SK-MEL-5 (cell line): ENCODE measurements around the gene GPC6. TPM values are rescaled to one million over a fixed set of nuclear protein-coding genes. Genes with fewer than 3 reads are reported as not detected.

Experiments used
- DNase-seq: peaks from one replicate; pipeline ENCODE4 v3.0.0-alpha.2; 2016; ENCODE audit warnings: low read depth, low spot score
- in situ Hi-C: cut with HindIII; loops from 2 replicates; pipeline ENCODE4 v1.10.0; 2016; ENCODE audit warnings: low sequenced_read_pairs, high pct_unique_total_duplicates, low pct_unique_long_range_greater_than_20kb
- total RNA-seq: library from RNA; depleted of rRNA; stranded (reverse); fragments of >200 nt; shearing (Covaris generic); gene quantifications from 2 replicates; pipeline ENCODE4 v1.2.3, GENCODE V29; 2014

Gene GPC6
- total RNA-seq, 1 experiment from 2014 or later, result 6.6 TPM

GRCh38 chr13:94050039-94050438 lies 823.4 kb downstream of the GPC6 start:
- in situ Hi-C loops, result no loop called here

GRCh38 chr13:94050686-94051085 lies 824.1 kb downstream of the GPC6 start:
- in situ Hi-C loops, result no loop called here
- DNase-seq, result no peak

More at GRCh38 chr13:94050039-94050438, 823.4 kb downstream of the GPC6 start:
- DNase-seq, result no peak

- no peak for DNase-seq
- in situ Hi-C loops, result no loop called here
Measured at GRCh38 chr13:94053986-94054593, 827.5 kb downstream of the GPC6 start.

GRCh38 chr13:94056362-94056990 lies 829.9 kb downstream of the GPC6 start:
- no peak for DNase-seq
- in situ Hi-C loops, result no loop called here

GRCh38 chr13:94057618-94058186 lies 831.1 kb downstream of the GPC6 start:
- DNase-seq, result no peak
- in situ Hi-C loops, result no loop called here

- in situ Hi-C loops, result no loop called here
- DNase-seq, result no peak
Measured at GRCh38 chr13:94058821-94059360, 832.3 kb downstream of the GPC6 start.

- DNase-seq, result no peak
- in situ Hi-C loops, result no loop called here
Measured at GRCh38 chr13:94061301-94061700, 834.7 kb downstream of the GPC6 start.

GRCh38 chr13:94063096-94063495 lies 836.5 kb downstream of the GPC6 start:
- DNase-seq, result no peak
- in situ Hi-C loops, result no loop called here

GRCh38 chr13:94063848-94064247 lies 837.2 kb downstream of the GPC6 start:
- no peak for DNase-seq
- in situ Hi-C loops, result no loop called here

- no peak for DNase-seq
- in situ Hi-C loops, result no loop called here
Measured at GRCh38 chr13:94065741-94066140, 839.1 kb downstream of the GPC6 start.

GRCh38 chr13:94073007-94073744 lies 846.6 kb downstream of the GPC6 start:
- DNase-seq, result no peak
- in situ Hi-C loops, result no loop called here

GRCh38 chr13:94079876-94080275 lies 853.3 kb downstream of the GPC6 start:
- in situ Hi-C loops, result no loop called here
- DNase-seq, result no peak

GRCh38 chr13:94080527-94080926 lies 853.9 kb downstream of the GPC6 start:
- no peak for DNase-seq
- in situ Hi-C loops, result no loop called here

GRCh38 chr13:94087100-94087499 lies 860.5 kb downstream of the GPC6 start:
- in situ Hi-C loops, result no loop called here
- no peak for DNase-seq

- in situ Hi-C loops, result no loop called here
- DNase-seq, result no peak
Measured at GRCh38 chr13:94088742-94089141, 862.1 kb downstream of the GPC6 start.

GRCh38 chr13:94090773-94091480 lies 864.3 kb downstream of the GPC6 start:
- DNase-seq, result no peak
- in situ Hi-C loops, result no loop called here

GRCh38 chr13:94093652-94094315 lies 867.2 kb downstream of the GPC6 start:
- in situ Hi-C loops, result no loop called here

More at GRCh38 chr13:94093652-94094315, 867.2 kb downstream of the GPC6 start:
- no peak for DNase-seq
